Measurements from ENCODE around the gene DPP4.

DNA sequence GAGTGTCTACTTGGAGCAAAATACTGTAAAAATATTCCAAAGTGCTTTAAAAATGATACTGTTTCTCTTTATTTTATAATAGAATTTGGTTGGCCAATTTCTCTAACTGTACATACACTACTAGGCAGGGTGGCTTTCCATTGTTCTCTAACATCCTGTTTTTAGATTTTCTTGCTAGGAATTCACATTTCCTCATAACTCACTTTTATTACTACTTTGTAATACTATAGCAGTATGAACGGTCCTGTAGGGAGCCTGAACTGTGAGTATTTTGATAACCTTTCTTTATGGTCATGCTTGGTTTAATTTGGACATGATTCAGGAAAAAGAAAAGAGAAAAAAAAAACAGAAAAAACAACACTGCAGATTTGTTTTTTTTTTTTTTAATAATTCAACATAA, 40.3 kb upstream of the DPP4 start:
- TF ChIP-seq CTCF (IDR thresholded peaks at IDR 0.05), result no peak
- no peak for TF ChIP-seq EZH2 (IDR thresholded peaks at IDR 0.05)

All from neural progenitor cell (in vitro differentiated cells).